Retinal pigment epithelial cell (primary cell): Measurements from ENCODE around the gene AP3B1.

Experiments
- DNase-seq: peaks from one replicate; pipeline ENCODE4 v3.0.0-alpha.2; 2010; ENCODE audit warnings: low read depth
- H3K4me3 ChIP-seq: 2 replicates; pipeline ENCODE4 v1.5.1; 2011; ENCODE audit warnings: mild to moderate bottlenecking, low read length, control low read depth, moderate library complexity
- CTCF ChIP-seq: conservative IDR thresholded peaks from 2 replicates; pipeline ENCODE4 v1.5.1; 2011; ENCODE audit warnings: low read depth, low read length, control low read depth, inconsistent platforms

Gene AP3B1

GRCh38 chr5:78008356-78008967, 286.0 kb downstream of the AP3B1 start:
- TF ChIP-seq CTCF = peak; percentile 90
- no peak for DNase-seq
- H3K4me3 ChIP-seq = no peak overlapping the region

GRCh38 chr5:78007233-78007632, 287.3 kb downstream of the AP3B1 start:
- DNase-seq = no peak
- TF ChIP-seq CTCF = no peak
- H3K4me3 ChIP-seq = no peak overlapping the region

- H3K4me3 ChIP-seq = no peak overlapping the region
- no peak for DNase-seq
These were observed 288.0 kb downstream of the AP3B1 start for GRCh38 chr5:78006449-78006848.

GRCh38 chr5:78005021-78005785, 289.3 kb downstream of the AP3B1 start:
- no peak for DNase-seq
- TF ChIP-seq CTCF = no peak
- no peak overlapping the region for H3K4me3 ChIP-seq

More at GRCh38 chr5:78006449-78006848, 288.0 kb downstream of the AP3B1 start:
- no peak for TF ChIP-seq CTCF

- no peak for TF ChIP-seq CTCF
- H3K4me3 ChIP-seq = no peak overlapping the region
- no peak for DNase-seq
These were observed 289.9 kb downstream of the AP3B1 start for GRCh38 chr5:78004559-78004958.

GRCh38 chr5:78003919-78004318, 290.6 kb downstream of the AP3B1 start:
- TF ChIP-seq CTCF = no peak
- no peak overlapping the region for H3K4me3 ChIP-seq
- no peak for DNase-seq

- DNase-seq = no peak
- H3K4me3 ChIP-seq = no peak overlapping the region
- no peak for TF ChIP-seq CTCF
These were observed 291.0 kb downstream of the AP3B1 start for GRCh38 chr5:78003450-78003849.
